Uterus (tissue), 4 donors: Measurements from ENCODE around the gene ZNF292. TPM values are rescaled to one million over a fixed set of nuclear protein-coding genes. Genes with fewer than 3 reads are reported as not detected.

Experiments
- DNase-seq, 2 donors: peaks; one replicate each; pipeline ENCODE4 v3.0.0-alpha.2; 2019 to 2020
- H3K27ac ChIP-seq, 2 donors: fragments of 200-600 bp; sonication (generic); 1 replicate in 1 of 2; 2 replicates in 1 of 2; pipeline ENCODE4 v1.5.1; 2016 to 2018
- H3K27me3 ChIP-seq, 2 donors: fragments of 200-600 bp; sonication (generic); one replicate each; pipeline ENCODE4 v1.5.1; 2018 to 2019; ENCODE audit warnings: control low read depth in 1 of 2
- H3K36me3 ChIP-seq, 2 donors: fragments of 200-600 bp; sonication (generic); one replicate each; pipeline ENCODE4 v1.5.1; 2019; ENCODE audit warnings: control low read depth in 1 of 2
- H3K4me1 ChIP-seq, 2 donors: fragments of 200-600 bp; sonication (generic); one replicate each; pipeline ENCODE4 v1.5.1; 2018 to 2019; ENCODE audit warnings: control low read depth in 1 of 2
- H3K4me3 ChIP-seq, 2 donors: fragments of 200-600 bp; sonication (generic); 1 replicate in 1 of 2; 2 replicates in 1 of 2; pipeline ENCODE4 v1.5.1; 2018 to 2019; ENCODE audit warnings: mild to moderate bottlenecking in 1 of 2
- H3K9me3 ChIP-seq, 2 donors: fragments of 200-600 bp; sonication (generic); one replicate each; pipeline ENCODE4 v1.5.1; 2019; ENCODE audit warnings: control low read depth in 1 of 2
- POLR2A ChIP-seq, 2 donors: fragments of 450-650 bp; IDR thresholded peaks; one replicate each; pipeline ENCODE4 v1.6.1; 2016; ENCODE audit warnings: antibody characterized with exemption in 2 of 2, mild to moderate bottlenecking in 1 of 2, moderate library complexity in 1 of 2
- intact Hi-C: fragments of 100-400 bp; cut with DNase I; formaldehyde crosslinking; loops from one replicate; pipeline ENCODE4 v1.15.1; 2023; ENCODE audit warnings: low total_unique reads
- total RNA-seq, 4 donors: library from RNA; depleted of rRNA in 3 of 4; stranded (reverse); fragments of >200 nt in 3 of 4; gene quantifications; one replicate each; pipeline versions ENCODE4 v1.1.0 to v1.2.4, GENCODE V29; 2014 to 2023
- TF ChIP-seq, protein P1 (sequence below), 4 experiments: fragments of 200-600 bp in 2 of 4; fragments of 450-650 bp in 2 of 4; sonication (generic) in 2 of 4; IDR thresholded peaks; one replicate each; pipeline ENCODE4 v1.5.1; 2016 to 2019; ENCODE audit warnings: antibody characterized with exemption in 4 of 4, mild to moderate bottlenecking in 2 of 4, moderate library complexity in 1 of 4
- donor health status: DM: yes; HTN: yes; CAD: no.

ZNF292 gene
- total RNA-seq, 4 donors from 2014 or later = 38.2 to 153 (median 81.2) TPM

DNA sequence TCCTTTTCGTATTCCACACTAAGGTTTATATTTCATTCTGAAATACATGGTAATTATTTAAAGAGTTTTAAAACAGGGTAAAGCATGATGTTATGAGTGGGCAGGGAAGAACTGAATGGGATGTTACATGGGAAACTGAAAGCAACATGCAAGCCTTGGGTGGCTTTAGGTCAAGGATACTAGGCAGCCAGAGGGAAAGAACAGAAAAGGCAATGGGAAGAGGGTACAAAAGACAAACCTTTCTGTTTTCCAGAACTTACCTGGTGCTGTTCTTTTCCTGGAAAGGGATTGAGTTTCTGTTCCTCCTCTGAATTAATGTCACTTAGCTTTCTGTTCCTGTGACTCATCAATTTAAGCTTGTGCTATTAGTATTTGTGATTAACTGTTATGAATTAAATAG is 95.9 kb downstream of the ZNF292 start:
- Histone ChIP-seq H3K36me3 (no peaks in the 10 kb centered on the region), H3K27me3 (no peaks in the 10 kb centered on the region), H3K27ac (no peak overlapping the region), H3K4me3 (no peak overlapping the region), H3K4me1 (no peaks in the 10 kb centered on the region), H3K9me3 (no peaks in the 10 kb centered on the region)
- no peak for TF ChIP-seq POLR2A (IDR thresholded peaks at IDR 0.05)
- TF ChIP-seq, protein P1, sequence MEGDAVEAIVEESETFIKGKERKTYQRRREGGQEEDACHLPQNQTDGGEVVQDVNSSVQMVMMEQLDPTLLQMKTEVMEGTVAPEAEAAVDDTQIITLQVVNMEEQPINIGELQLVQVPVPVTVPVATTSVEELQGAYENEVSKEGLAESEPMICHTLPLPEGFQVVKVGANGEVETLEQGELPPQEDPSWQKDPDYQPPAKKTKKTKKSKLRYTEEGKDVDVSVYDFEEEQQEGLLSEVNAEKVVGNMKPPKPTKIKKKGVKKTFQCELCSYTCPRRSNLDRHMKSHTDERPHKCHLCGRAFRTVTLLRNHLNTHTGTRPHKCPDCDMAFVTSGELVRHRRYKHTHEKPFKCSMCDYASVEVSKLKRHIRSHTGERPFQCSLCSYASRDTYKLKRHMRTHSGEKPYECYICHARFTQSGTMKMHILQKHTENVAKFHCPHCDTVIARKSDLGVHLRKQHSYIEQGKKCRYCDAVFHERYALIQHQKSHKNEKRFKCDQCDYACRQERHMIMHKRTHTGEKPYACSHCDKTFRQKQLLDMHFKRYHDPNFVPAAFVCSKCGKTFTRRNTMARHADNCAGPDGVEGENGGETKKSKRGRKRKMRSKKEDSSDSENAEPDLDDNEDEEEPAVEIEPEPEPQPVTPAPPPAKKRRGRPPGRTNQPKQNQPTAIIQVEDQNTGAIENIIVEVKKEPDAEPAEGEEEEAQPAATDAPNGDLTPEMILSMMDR (IDR thresholded peaks at IDR 0.05) = no peak
- no peak for DNase-seq
- intact Hi-C loops = no loop called here

DNA sequence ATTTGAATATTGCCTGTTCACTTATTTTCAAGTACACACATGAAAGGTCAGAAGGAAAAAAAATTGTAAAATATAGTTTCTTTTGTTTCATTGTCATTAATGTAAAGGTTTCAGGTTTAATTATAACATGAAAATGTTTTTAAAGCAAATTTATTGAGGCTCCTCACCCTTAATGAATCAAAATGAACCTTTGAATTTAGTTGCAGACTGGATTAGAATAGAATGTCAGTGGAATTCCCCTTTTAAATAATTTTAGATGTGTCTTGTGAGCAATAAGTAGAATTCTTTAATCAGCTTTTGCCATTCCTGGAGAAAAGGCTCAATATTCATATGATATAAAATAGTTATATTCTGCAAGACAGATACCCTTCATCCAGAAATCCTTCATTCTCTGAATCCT is 96.4 kb downstream of the ZNF292 start:
- intact Hi-C loops = no loop called here
- no peak for DNase-seq

DNA sequence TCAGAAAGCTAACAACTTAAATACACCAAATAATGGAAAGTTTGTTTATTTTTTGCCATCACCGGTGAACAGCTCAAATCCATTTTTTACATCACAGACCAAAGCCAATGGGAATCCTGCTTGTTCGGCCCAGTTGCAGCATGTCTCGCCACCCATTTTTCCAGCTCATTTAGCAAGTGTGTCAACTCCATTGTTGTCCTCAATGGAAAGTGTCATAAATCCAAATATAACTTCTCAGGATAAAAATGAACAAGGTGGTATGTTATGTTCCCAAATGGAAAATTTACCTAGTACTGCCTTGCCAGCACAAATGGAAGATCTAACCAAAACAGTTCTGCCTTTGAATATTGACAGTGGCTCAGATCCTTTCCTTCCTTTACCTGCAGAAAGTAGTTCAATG is 101.7 kb downstream of the ZNF292 start:
- TF ChIP-seq, protein P1 (IDR thresholded peaks at IDR 0.05) = no peak
- no peak for TF ChIP-seq POLR2A (IDR thresholded peaks at IDR 0.05)
- no peak for DNase-seq
- no peaks in the 10 kb centered on the region for H3K27me3 ChIP-seq
- H3K27ac ChIP-seq = no peak overlapping the region
- H3K4me1 ChIP-seq = no peaks in the 10 kb centered on the region
- intact Hi-C loops = no loop called here
- H3K9me3 ChIP-seq = no peaks in the 10 kb centered on the region
- H3K36me3 ChIP-seq = no peaks in the 10 kb centered on the region
- H3K4me3 ChIP-seq = no peak overlapping the region

More for the DNA sequence above, 96.4 kb downstream of the ZNF292 start:
- TF ChIP-seq POLR2A (IDR thresholded peaks at IDR 0.05) = no peak
- TF ChIP-seq, protein P1 (IDR thresholded peaks at IDR 0.05) = no peak
- H3K4me3 ChIP-seq = no peak overlapping the region
- H3K27ac ChIP-seq = no peak overlapping the region
- H3K36me3 ChIP-seq = no peaks in the 10 kb centered on the region
- H3K4me1 ChIP-seq = no peaks in the 10 kb centered on the region
- H3K27me3 ChIP-seq = no peaks in the 10 kb centered on the region
- H3K9me3 ChIP-seq = no peaks in the 10 kb centered on the region

DNA sequence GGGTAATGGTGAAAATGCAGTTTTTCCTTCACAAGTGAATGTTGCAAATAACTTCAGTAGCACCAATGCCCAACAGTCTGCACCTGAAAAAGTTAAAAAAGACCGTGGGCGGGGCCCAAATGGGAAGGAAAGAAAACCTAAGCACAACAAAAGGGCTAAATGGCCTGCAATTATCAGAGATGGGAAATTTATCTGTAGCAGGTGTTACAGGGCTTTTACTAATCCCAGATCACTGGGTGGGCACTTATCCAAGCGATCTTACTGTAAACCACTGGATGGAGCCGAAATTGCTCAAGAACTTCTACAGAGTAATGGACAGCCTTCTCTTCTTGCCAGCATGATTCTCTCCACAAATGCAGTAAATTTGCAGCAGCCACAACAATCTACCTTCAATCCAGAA is 102.2 kb downstream of the ZNF292 start:
- intact Hi-C loops = no loop called here
- Histone ChIP-seq H3K27me3 (no peaks in the 10 kb centered on the region), H3K4me3 (no peak overlapping the region), H3K9me3 (no peaks in the 10 kb centered on the region), H3K4me1 (no peaks in the 10 kb centered on the region), H3K27ac (no peak overlapping the region), H3K36me3 (no peaks in the 10 kb centered on the region)
- DNase-seq = no peak
- TF ChIP-seq, protein P1 (IDR thresholded peaks at IDR 0.05) = no peak
- TF ChIP-seq POLR2A (IDR thresholded peaks at IDR 0.05) = no peak

DNA sequence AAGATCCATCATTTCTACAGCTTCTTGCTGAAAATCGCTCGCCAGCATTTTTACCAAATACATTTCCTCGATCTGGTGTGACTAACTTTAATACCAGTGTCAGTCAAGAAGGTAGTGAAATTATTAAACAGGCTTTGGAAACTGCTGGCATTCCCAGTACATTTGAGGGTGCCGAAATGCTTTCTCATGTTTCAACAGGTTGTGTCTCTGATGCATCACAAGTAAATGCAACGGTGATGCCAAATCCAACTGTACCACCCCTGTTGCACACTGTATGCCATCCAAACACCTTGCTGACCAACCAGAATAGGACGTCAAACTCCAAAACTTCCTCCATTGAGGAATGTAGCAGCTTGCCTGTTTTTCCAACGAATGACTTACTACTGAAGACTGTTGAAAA is 102.6 kb downstream of the ZNF292 start:
- no peaks in the 10 kb centered on the region for H3K9me3 ChIP-seq
- H3K27ac ChIP-seq = no peak overlapping the region
- no peaks in the 10 kb centered on the region for H3K36me3 ChIP-seq
- no peak overlapping the region for H3K4me3 ChIP-seq
- TF ChIP-seq POLR2A (IDR thresholded peaks at IDR 0.05) = no peak
- TF ChIP-seq, protein P1 (IDR thresholded peaks at IDR 0.05) = no peak
- DNase-seq = no peak
- no peaks in the 10 kb centered on the region for H3K4me1 ChIP-seq
- no peaks in the 10 kb centered on the region for H3K27me3 ChIP-seq
- intact Hi-C loops = no loop called here
